RPMI8226 (cell line): ENCODE measurements around the gene SRCAP.

ENCODE experiments used
- DNase-seq: peaks from one replicate; pipeline ENCODE4 v3.0.0-alpha.2; 2015

SRCAP gene

GRCh38 chr16:30777591-30778297 lies 78.8 kb downstream of the SRCAP start:
- DNase-seq: no peak

GRCh38 chr16:30778549-30779244 lies 79.7 kb downstream of the SRCAP start:
- no peak for DNase-seq

DNA sequence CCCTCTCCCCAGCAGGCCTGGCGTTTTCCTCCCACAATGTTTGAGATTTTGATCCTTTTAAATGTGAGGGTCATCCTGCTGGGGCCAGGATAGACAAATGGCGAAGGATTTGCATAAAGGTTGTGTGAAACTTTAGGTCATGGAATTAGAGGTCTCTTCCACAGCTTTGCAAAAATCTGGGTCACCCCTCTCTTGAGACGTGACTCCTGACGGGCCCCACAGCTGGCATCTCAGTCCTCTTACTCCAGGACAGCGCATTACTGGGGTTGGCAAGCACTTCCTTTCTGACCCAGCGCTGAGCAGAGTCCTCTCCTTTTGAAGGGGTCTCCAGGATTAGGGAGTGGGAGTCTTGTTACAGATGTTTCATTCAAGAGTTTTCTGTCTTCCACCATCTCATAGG lies 80.6 kb downstream of the SRCAP start:
- DNase-seq: no peak

- no peak for DNase-seq
Observed at GRCh38 chr16:30780021-30780420, 81.0 kb downstream of the SRCAP start.

GRCh38 chr16:30780549-30780948 lies 81.6 kb downstream of the SRCAP start:
- no peak for DNase-seq

- no peak for DNase-seq
Observed at GRCh38 chr16:30782486-30783279, 83.7 kb downstream of the SRCAP start.

GRCh38 chr16:30783280-30784109 lies 84.5 kb downstream of the SRCAP start:
- DNase-seq: no peak

DNA sequence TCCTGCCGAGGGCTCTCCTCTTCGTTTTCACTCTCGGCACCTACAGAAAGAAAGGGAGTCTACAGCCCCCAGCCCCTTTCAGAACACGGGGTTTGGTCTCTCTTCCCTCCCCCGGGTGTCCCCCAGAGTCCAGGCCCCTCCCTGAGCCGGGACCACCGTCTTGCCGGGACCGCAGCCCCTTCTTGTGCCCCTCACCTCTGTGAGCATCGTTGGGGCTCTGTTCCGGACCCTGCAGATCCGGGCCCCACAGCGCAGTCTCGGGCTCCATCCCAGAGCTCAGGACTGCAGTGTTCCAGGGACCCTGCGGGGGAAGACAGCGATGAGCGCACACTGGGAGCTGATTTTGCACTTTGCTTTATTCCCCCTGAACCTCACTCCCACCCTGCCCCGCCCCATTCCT lies 85.2 kb downstream of the SRCAP start:
- DNase-seq: no peak

DNA sequence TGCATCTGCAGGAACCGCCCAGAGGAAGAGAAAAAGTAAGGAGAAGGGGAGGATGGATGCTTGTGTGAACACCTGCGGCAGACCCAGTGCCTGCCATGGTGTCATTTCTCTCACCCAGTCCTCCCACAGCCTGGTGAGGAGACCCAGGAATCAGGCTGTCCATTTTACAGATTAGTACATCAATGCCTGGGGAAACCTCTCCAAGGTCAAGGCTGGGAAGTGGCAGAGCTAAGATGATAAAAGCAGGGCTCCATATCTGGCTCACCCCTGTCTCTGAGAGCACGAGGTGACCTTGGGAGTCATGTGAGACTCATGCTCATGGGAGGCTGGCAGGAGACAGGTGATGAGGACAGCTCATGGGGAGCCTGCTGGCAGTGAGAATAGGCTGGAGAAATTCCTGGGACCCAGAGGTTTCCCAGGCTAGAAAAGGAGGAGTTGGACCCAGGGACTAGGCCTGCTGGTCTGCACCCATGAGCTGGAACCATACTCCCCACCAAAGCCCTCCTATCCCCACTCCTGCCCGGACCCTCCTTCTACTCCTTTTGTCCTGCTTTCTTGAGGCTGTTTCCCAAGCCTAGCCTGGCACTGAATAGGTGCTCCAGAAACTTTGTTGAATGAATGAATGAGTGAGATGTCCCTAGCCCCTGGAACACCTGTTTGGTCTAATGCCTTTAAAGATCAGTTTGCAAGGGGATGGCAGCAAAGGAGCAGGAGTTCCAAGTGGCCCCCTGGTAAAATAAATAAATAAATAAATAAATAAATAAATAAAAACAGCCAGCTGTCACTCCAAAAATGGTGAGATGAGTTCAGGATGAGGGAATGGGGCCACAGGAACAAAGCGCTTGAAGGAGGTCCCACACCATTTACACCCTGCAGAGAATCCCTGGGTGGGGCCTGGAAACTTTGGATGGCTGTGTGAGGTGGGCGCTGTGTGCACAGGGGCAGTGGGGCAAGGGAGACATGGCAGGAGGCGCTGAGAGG lies 86.4 kb downstream of the SRCAP start:
- DNase-seq: no peak

GRCh38 chr16:30786115-30786935 lies 87.4 kb downstream of the SRCAP start:
- no peak for DNase-seq

- DNase-seq: no peak
Observed at GRCh38 chr16:30786936-30787612, 88.1 kb downstream of the SRCAP start, which contains the start of gene ZNF629. ZNF629 (minus strand) TSS chr16:30787205; CDS start chr16:30784482, 2,723 bp downstream.

- no peak for DNase-seq
Observed at GRCh38 chr16:30787613-30788378, 88.8 kb downstream of the SRCAP start.
